ENCODE data around the gene CRYGC.

- no peak for TF ChIP-seq CTCF (IDR thresholded peaks at IDR 0.05; ENCODE audit: low read depth, low read length, poor library complexity, severe bottlenecking)
- TF ChIP-seq EZH2phosphoT487 (IDR thresholded peaks at IDR 0.05; ENCODE audit: borderline replicate concordance, low read length), result no peak
Observed at GRCh38 chr2:208097313-208097712, 32.3 kb downstream of the CRYGC start.
